Stimulated activated CD8-positive, alpha-beta memory T cell treated with anti-CD3 and anti-CD28 coated beads, Interleukin-4, amount 100 ng/mL, for 48 hours (primary cell): ENCODE results near the gene SAXO1.

Experiments
- DNase-seq: peaks from one replicate; pipeline ENCODE4 v3.0.0-alpha.2; 2020

SAXO1 gene

GRCh38 chr9:18907927-18908625, 124.9 kb downstream of the SAXO1 start:
- DNase-seq, result no peak

DNA sequence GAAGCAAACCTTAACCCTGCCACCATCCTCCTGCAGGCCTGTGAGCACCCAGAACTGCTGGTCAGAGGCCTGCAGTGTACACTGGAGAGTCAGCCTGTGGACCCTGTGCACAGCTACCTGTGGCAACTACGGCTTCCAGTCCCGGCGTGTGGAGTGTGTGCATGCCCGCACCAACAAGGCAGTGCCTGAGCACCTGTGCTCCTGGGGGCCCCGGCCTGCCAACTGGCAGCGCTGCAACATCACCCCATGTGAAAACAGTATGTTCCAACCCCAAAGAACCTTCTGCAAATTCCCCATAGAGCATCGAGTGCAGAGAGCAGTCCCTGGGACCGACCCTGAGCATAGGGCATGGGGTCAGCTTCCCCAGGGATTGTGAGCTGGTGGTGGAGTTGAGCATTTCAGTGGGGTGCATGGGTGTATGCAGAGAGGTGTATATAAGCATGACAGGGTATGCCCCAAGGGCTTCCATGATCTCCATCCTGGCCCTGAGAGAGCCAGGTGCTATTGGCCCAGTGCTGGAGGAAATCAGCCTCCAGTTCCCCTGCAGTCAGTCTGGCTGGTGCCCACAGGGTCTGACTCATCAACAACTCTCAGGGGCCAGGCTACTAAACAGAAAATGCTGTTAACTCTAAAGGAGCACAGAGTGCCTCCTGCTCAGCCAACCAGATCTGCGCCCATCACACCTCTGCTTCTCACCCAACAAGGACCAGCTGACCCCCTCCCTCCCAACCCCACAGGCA, 126.2 kb downstream of the SAXO1 start:
- no peak for DNase-seq

GRCh38 chr9:18905883-18906629, 127.0 kb downstream of the SAXO1 start:
- DNase-seq, result no peak

DNA sequence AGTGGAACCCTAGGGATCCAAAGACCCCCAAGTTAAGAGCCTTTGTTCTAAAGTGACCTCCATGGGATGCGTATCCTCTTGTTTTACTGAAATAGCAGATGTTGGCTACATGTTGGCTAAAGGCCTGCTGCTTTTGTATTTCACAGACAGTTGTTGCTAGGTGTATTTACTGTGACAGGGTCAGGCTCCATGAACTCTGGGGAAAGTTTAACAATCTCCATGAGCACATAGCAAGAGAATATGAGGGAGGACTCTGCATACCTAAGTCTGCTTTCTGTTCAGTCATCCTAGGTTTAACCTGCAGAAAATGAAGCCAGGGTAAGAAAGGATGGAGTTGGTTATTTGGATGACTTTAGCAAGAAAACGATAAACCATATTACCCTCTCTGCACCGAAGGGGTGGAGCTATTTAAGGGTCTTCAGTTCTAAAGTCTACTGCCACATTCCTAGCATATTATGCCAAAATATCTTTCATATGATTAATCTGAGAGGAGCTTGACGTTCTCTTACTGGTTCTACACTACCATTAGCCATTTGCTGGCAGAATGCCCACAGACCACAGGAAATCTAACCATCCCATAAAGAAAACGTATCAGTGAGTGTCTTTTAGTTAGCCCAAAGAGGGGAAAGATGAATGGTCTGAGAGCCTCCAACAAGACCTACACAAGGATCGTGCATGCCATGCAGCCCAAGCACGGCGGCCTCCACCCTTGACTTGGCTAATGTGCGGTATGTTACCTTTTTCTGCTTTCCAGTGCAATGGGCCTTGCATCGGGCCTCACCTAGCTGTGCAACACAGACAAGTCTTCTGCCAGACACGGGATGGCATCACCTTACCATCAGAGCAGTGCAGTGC, 127.8 kb downstream of the SAXO1 start:
- no peak for DNase-seq

GRCh38 chr9:18903450-18903849, 129.6 kb downstream of the SAXO1 start:
- DNase-seq, result no peak

- no peak for DNase-seq
These were observed 136.4 kb downstream of the SAXO1 start for GRCh38 chr9:18896531-18897179.

- DNase-seq, result no peak
These were observed 137.0 kb downstream of the SAXO1 start for GRCh38 chr9:18896004-18896403.

- DNase-seq, result no peak
These were observed 139.5 kb downstream of the SAXO1 start for GRCh38 chr9:18893491-18893890.

DNA sequence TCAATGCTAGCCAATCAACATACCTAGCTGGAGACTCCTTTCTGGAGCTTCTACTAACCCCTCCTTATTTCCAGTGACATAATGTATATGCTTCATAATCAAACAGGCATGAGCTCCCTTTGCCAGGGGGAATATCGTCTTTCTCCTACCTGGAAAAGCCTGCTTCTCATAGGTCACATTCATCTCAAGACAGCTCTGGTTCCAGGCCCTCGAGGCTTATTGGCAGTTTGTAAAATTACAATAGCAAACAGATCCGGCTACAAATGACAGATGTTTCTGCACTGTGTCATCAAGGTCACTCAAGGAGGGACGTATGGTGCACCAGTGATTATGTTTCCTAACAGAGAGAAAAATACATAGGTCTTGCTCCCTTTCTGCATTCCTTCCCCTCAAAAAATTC, 140.0 kb downstream of the SAXO1 start:
- DNase-seq, result no peak

DNA sequence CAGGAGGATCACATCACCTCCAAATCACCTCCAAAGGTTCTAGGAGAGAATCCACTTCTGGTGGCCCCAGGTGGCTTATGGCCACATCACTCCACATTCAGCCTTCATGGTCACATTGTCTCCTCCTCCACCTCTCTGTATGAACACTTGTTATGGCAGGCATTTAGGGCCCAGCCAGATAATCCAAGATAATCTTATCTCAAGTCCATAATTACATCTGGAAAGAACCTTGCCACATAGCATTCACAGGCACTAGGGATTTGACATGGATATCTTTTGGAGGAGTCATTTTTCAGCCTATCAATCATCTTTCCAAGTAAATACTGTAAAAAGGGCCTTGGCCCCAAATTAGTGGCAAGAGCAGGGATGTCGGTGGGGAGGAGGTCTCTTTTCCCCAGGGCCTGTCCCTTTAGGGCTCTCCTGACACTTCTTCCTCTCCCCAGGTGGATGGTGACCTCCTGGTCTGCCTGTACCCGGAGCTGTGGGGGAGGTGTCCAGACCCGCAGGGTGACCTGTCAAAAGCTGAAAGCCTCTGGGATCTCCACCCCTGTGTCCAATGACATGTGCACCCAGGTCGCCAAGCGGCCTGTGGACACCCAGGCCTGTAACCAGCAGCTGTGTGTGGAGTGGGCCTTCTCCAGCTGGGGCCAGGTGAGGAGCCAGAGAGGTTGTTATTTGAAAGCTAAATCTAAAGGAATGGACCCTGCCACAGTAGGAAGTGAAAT, 140.9 kb downstream of the SAXO1 start:
- no peak for DNase-seq

GRCh38 chr9:18890372-18890771, 142.6 kb downstream of the SAXO1 start:
- DNase-seq, result no peak

GRCh38 chr9:18889550-18889949, 143.5 kb downstream of the SAXO1 start:
- DNase-seq, result no peak

GRCh38 chr9:18888290-18888689, 144.7 kb downstream of the SAXO1 start:
- no peak for DNase-seq

- DNase-seq, result no peak
These were observed 145.5 kb downstream of the SAXO1 start for GRCh38 chr9:18887546-18887945.

DNA sequence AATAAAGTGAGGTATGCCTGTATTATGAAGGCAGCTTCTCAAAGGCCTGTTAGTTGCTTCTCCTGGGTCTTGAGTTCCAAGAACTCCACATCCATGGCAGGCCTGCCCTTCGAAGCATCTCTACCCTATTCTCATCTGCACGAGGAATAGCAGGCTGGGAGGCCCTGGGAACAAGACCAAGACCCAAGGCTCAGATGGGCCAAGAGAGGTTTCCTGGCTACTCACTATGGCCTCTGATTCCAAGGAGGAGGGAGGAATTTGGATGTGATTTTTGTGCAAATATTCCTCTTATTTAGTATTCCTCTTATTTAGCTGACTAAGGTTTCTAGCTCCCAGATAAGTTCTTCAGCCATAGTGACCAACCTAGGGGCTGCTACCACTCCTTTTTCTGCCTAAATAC, 151.3 kb downstream of the SAXO1 start:
- no peak for DNase-seq

GRCh38 chr9:18877984-18878383, 155.0 kb downstream of the SAXO1 start:
- no peak for DNase-seq
